ENCODE measurements around the gene TBC1D5. TPM values are rescaled to one million over a fixed set of nuclear protein-coding genes. Genes with fewer than 3 reads are reported as not detected.

The TBC1D5 gene
- total RNA-seq, 1 donor from 2014 or later: 108 TPM

- no peaks in the 10 kb centered on the region for H3K36me3 Mint-ChIP-seq
- TF ChIP-seq EZH2 (IDR thresholded peaks at IDR 0.05): no peak
- TF ChIP-seq, protein P1, sequence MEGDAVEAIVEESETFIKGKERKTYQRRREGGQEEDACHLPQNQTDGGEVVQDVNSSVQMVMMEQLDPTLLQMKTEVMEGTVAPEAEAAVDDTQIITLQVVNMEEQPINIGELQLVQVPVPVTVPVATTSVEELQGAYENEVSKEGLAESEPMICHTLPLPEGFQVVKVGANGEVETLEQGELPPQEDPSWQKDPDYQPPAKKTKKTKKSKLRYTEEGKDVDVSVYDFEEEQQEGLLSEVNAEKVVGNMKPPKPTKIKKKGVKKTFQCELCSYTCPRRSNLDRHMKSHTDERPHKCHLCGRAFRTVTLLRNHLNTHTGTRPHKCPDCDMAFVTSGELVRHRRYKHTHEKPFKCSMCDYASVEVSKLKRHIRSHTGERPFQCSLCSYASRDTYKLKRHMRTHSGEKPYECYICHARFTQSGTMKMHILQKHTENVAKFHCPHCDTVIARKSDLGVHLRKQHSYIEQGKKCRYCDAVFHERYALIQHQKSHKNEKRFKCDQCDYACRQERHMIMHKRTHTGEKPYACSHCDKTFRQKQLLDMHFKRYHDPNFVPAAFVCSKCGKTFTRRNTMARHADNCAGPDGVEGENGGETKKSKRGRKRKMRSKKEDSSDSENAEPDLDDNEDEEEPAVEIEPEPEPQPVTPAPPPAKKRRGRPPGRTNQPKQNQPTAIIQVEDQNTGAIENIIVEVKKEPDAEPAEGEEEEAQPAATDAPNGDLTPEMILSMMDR (IDR thresholded peaks at IDR 0.05): no peak
- no peak for TF ChIP-seq EZH2phosphoT487 (IDR thresholded peaks at IDR 0.05)
- Histone ChIP-seq H3K27ac (no peak overlapping the region), H3K27me3 (no peaks in the 10 kb centered on the region), H3K4me3 (no peak overlapping the region), H3F3A (ENCODE audit: low read depth) (peaks cover 15% of the 10 kb centered on the region), H3K79me2 (ENCODE audit: low read depth) (no peaks in the 10 kb centered on the region), H2AFZ (replicated peaks) (no peak overlapping the region), H3K4me1 (peaks cover 11% of the 10 kb centered on the region), H3K36me3 (no peaks in the 10 kb centered on the region), H3K4me2 (no peak overlapping the region), H3K9ac (no peak overlapping the region), H4K20me1 (ENCODE audit: low read depth) (no peaks in the 10 kb centered on the region), H3K9me3 (ENCODE audit: low read depth) (no peaks in the 10 kb centered on the region)
- H3K9me3 Mint-ChIP-seq: no peaks in the 10 kb centered on the region
- no peak overlapping the region for H3K4me3 Mint-ChIP-seq
- H3K27ac Mint-ChIP-seq: no peak overlapping the region
- DNase-seq (ENCODE audit: low spot score): no peak
- no peaks in the 10 kb centered on the region for H3K27me3 Mint-ChIP-seq (ENCODE audit: insufficient read depth, low read depth)
- H3K4me1 Mint-ChIP-seq: peaks cover 13% of the 10 kb centered on the region
Measured at GRCh38 chr3:17581421-17582080, 160.9 kb downstream of the TBC1D5 start.

GRCh38 chr3:17580901-17581300 lies 161.5 kb downstream of the TBC1D5 start:
- Mint-ChIP-seq H3K4me1 (peaks cover 8% of the 10 kb centered on the region), H3K27ac (no peak overlapping the region), H3K36me3 (no peaks in the 10 kb centered on the region), H3K9me3 (no peaks in the 10 kb centered on the region), H3K27me3 (ENCODE audit: insufficient read depth, low read depth) (no peaks in the 10 kb centered on the region), H3K4me3 (no peak overlapping the region)
- Histone ChIP-seq H3K4me3 (no peak overlapping the region), H4K20me1 (ENCODE audit: low read depth) (no peaks in the 10 kb centered on the region), H3K79me2 (ENCODE audit: low read depth) (no peaks in the 10 kb centered on the region), H3K9ac (no peak overlapping the region), H3K27ac (no peak overlapping the region), H3F3A (ENCODE audit: low read depth) (peaks cover 8% of the 10 kb centered on the region), H3K27me3 (no peaks in the 10 kb centered on the region), H3K4me1 (peaks cover 4% of the 10 kb centered on the region), H3K9me3 (ENCODE audit: low read depth) (no peaks in the 10 kb centered on the region), H3K4me2 (no peak overlapping the region), H3K36me3 (no peaks in the 10 kb centered on the region), H2AFZ (replicated peaks) (no peak overlapping the region)
- no peak for TF ChIP-seq EZH2phosphoT487 (IDR thresholded peaks at IDR 0.05)
- TF ChIP-seq EZH2 (IDR thresholded peaks at IDR 0.05): no peak
- TF ChIP-seq, protein P1 (IDR thresholded peaks at IDR 0.05): no peak
- no peak for DNase-seq (ENCODE audit: low spot score)

GRCh38 chr3:17579289-17580031 lies 163.0 kb downstream of the TBC1D5 start:
- H3K79me2 ChIP-seq (ENCODE audit: low read depth): no peaks in the 10 kb centered on the region

More at GRCh38 chr3:17579289-17580031, 163.0 kb downstream of the TBC1D5 start:
- H3K4me1 ChIP-seq: no peaks in the 10 kb centered on the region
- no peaks in the 10 kb centered on the region for H3F3A ChIP-seq (ENCODE audit: low read depth)
- Mint-ChIP-seq H3K9me3 (no peaks in the 10 kb centered on the region), H3K4me1 (no peaks in the 10 kb centered on the region), H3K36me3 (no peaks in the 10 kb centered on the region), H3K27ac (no peak overlapping the region), H3K27me3 (ENCODE audit: insufficient read depth, low read depth) (no peaks in the 10 kb centered on the region), H3K4me3 (no peak overlapping the region)
- no peak overlapping the region for H3K27ac ChIP-seq
- H3K9ac ChIP-seq: no peak overlapping the region
- H3K4me2 ChIP-seq: no peak overlapping the region
- no peaks in the 10 kb centered on the region for H4K20me1 ChIP-seq (ENCODE audit: low read depth)
- H3K4me3 ChIP-seq: no peak overlapping the region
- no peaks in the 10 kb centered on the region for H3K36me3 ChIP-seq
- no peaks in the 10 kb centered on the region for H3K27me3 ChIP-seq
- no peaks in the 10 kb centered on the region for H3K9me3 ChIP-seq (ENCODE audit: low read depth)
- no peak overlapping the region for H2AFZ ChIP-seq (replicated peaks)
- TF ChIP-seq EZH2phosphoT487 (IDR thresholded peaks at IDR 0.05) (no peak), EZH2 (IDR thresholded peaks at IDR 0.05) (no peak)
- TF ChIP-seq, protein P1 (IDR thresholded peaks at IDR 0.05): no peak
- DNase-seq (ENCODE audit: low spot score): no peak

Data from neural progenitor cell (in vitro differentiated cells).